HepG2 (cell line): ENCODE data around the gene N4BP2L1. TPM values are rescaled to one million over a fixed set of nuclear protein-coding genes. Genes with fewer than 3 reads are reported as not detected.
A peak's percentile ranks its signal among the peaks of the same experiment; 100 is the strongest.

Experiments
- ARID2 ChIP-seq: sonication (generic); formaldehyde crosslinking; IDR thresholded peaks from 2 replicates; pipeline ENCODE4 v1.8.1; 2022; ENCODE audit warnings: mild to moderate bottlenecking, missing genetic modification reagents, borderline replicate concordance
- ARID5B ChIP-seq: IDR thresholded peaks from 2 replicates; pipeline ENCODE4 v1.4.0; 2020; ENCODE audit warnings: mild to moderate bottlenecking, missing genetic modification reagents
- BHLHE40 ChIP-seq: IDR thresholded peaks from 2 replicates; pipeline ENCODE4 v1.6.1; 2011; ENCODE audit warnings: low read length, improper control_type of control experiment
- DNMT3B ChIP-seq: conservative IDR thresholded peaks from 2 replicates; pipeline ENCODE4 v1.6.1; 2016; ENCODE audit warnings: missing biosample characterization, control low read depth
- FOXP4 ChIP-seq: sonication (generic); formaldehyde crosslinking; IDR thresholded peaks from 2 replicates; pipeline ENCODE4 v1.4.0; 2020; ENCODE audit warnings: missing genetic modification reagents
- IRF2 ChIP-seq: IDR thresholded peaks from 2 replicates; pipeline ENCODE4 v1.6.1; 2018; ENCODE audit warnings: missing genetic modification reagents, missing compliant biosample characterization
- KAT7 ChIP-seq: IDR thresholded peaks from 2 replicates; pipeline ENCODE4 v1.6.1; 2018; ENCODE audit warnings: borderline replicate concordance, missing compliant biosample characterization
- MTF2 ChIP-seq: sonication (generic); formaldehyde crosslinking; IDR thresholded peaks from 2 replicates; pipeline ENCODE4 v1.5.0; 2020; ENCODE audit warnings: missing genetic modification reagents, borderline replicate concordance
- NCOA2 ChIP-seq: sonication (generic); formaldehyde crosslinking; IDR thresholded peaks from 2 replicates; pipeline ENCODE4 v1.8.0; 2022; ENCODE audit warnings: inconsistent platforms
- REL ChIP-seq: sonication (generic); formaldehyde crosslinking; conservative IDR thresholded peaks from 2 replicates; pipeline ENCODE4 v1.8.0; 2022; ENCODE audit warnings: mild to moderate bottlenecking, missing genetic modification reagents, moderate library complexity
- SIN3A ChIP-seq: IDR thresholded peaks from 2 replicates; pipeline ENCODE4 v1.6.1; 2011; ENCODE audit warnings: low read depth, mild to moderate bottlenecking, control low read depth, low read length, borderline replicate concordance
- SOX5 ChIP-seq: IDR thresholded peaks from 2 replicates; pipeline ENCODE4 v1.6.1; 2016; ENCODE audit warnings: borderline replicate concordance
- THAP11 ChIP-seq: IDR thresholded peaks from 2 replicates; pipeline ENCODE4 v1.6.1; 2016; ENCODE audit warnings: missing biosample characterization, missing genetic modification reagents
- ZBTB43 ChIP-seq: sonication (generic); formaldehyde crosslinking; conservative IDR thresholded peaks from 2 replicates; pipeline ENCODE4 v1.4.0; 2020; ENCODE audit warnings: missing genetic modification reagents
- ZC3H13 ChIP-seq: sonication (generic); formaldehyde crosslinking; IDR thresholded peaks from 2 replicates; pipeline ENCODE4 v1.8.1; 2023; ENCODE audit warnings: mild to moderate bottlenecking, missing genetic modification reagents, moderate library complexity
- ZFP90 ChIP-seq: sonication (generic); formaldehyde crosslinking; IDR thresholded peaks from 2 replicates; pipeline ENCODE4 v1.8.0; 2022; ENCODE audit warnings: missing genetic modification reagents, mild to moderate bottlenecking, inconsistent platforms, borderline replicate concordance
- ZNF121 ChIP-seq: sonication (generic); formaldehyde crosslinking; IDR thresholded peaks from 2 replicates; pipeline ENCODE4 v1.5.0; 2020; ENCODE audit warnings: mild to moderate bottlenecking, missing genetic modification reagents
- ZNF484 ChIP-seq: sonication (generic); formaldehyde crosslinking; IDR thresholded peaks from 2 replicates; pipeline ENCODE4 v1.5.1; 2020; ENCODE audit warnings: mild to moderate bottlenecking, low read depth, missing genetic modification reagents, borderline replicate concordance
- ZNF510 ChIP-seq: sonication (generic); formaldehyde crosslinking; IDR thresholded peaks from 2 replicates; pipeline ENCODE4 v1.4.0; 2020; ENCODE audit warnings: low read depth, mild to moderate bottlenecking, missing genetic modification reagents
- ZNF549 ChIP-seq: sonication (generic); formaldehyde crosslinking; IDR thresholded peaks from 2 replicates; pipeline ENCODE4 v1.5.0; 2020; ENCODE audit warnings: missing genetic modification reagents
- ZNF816 ChIP-seq: sonication (generic); formaldehyde crosslinking; IDR thresholded peaks from 2 replicates; pipeline ENCODE4 v1.8.0; 2022; ENCODE audit warnings: missing genetic modification reagents, mild to moderate bottlenecking, borderline replicate concordance
- polyA plus RNA-seq, 8 experiments: library from polyadenylated mRNA; depleted of rRNA in 3 of 8; stranded (reverse) in 7 of 8; unstranded in 1 of 8; fragments of >200 nt; fragmentation: Illumina TruSeq in 4 of 8; extraction: Trizol in 4 of 8; gene quantifications; 2 replicates each; pipeline versions ENCODE4 v1.2.1 to v1.2.3, GENCODE V29; 2011 to 2016; ENCODE audit warnings: low read depth in 4 of 8, missing spikeins in 1 of 8, mixed read lengths in 1 of 8; ENCODE audit not compliant: insufficient read depth in 1 of 8
- total RNA-seq, 5 experiments: library from RNA; depleted of rRNA; stranded (reverse); fragments of >200 nt; fragmentation: Illumina TruSeq; extraction: Trizol; gene quantifications; 2 replicates each; pipeline ENCODE4 v1.2.3, GENCODE V29; 2016; ENCODE audit warnings: low read depth in 1 of 5
- TF ChIP-seq, protein P1 (sequence below): sonication (generic); formaldehyde crosslinking; IDR thresholded peaks from 2 replicates; pipeline ENCODE4 v1.8.1; 2023; ENCODE audit warnings: missing genetic modification reagents, inconsistent platforms, borderline replicate concordance

The N4BP2L1 gene
- total and polyA plus RNA-seq, 2 of the 13 experiments (the other 11 are each of a cell fraction or from before 2014, with no cell fraction given) = 13.2 to 34.5 TPM

GRCh38 chr13:32426191-32426989, 1.5 kb downstream of the N4BP2L1 start (continued):
- TF ChIP-seq FOXP4 (CRISPR knock-in tag) (no peak), SIN3A (0 out of 2 replicates have a peak, but pooled peaks have one; percentile 61), KAT7 (CRISPR knock-in tag) (0 out of 2 replicates have a peak, but pooled peaks have one; percentile 6), ZC3H13 (CRISPR knock-in tag) (peak; percentile 45; the same call in 1 of the 2 replicates), ARID2 (CRISPR knock-in tag) (0 out of 2 replicates have a peak, but pooled peaks have one; percentile 13), BHLHE40 (peak; percentile 40; the same call in 1 of the 2 replicates), ZNF121 (no peak), SOX5 (no peak), ARID5B (CRISPR knock-in tag) (no peak), ZNF510 (CRISPR knock-in tag) (no peak), ZBTB43 (CRISPR knock-in tag) (no peak), ZFP90 (CRISPR knock-in tag) (no peak), ZNF549 (no peak), IRF2 (0 out of 2 replicates have a peak, but pooled peaks have one; percentile 31), DNMT3B (CRISPR knock-in tag) (no peak), MTF2 (CRISPR knock-in tag) (no peak), NCOA2 (CRISPR knock-in tag) (no peak), ZNF484 (no peak), ZNF816 (CRISPR knock-in tag) (no peak), REL (no peak), THAP11 (CRISPR knock-in tag) (no peak)
- TF ChIP-seq, protein P1, sequence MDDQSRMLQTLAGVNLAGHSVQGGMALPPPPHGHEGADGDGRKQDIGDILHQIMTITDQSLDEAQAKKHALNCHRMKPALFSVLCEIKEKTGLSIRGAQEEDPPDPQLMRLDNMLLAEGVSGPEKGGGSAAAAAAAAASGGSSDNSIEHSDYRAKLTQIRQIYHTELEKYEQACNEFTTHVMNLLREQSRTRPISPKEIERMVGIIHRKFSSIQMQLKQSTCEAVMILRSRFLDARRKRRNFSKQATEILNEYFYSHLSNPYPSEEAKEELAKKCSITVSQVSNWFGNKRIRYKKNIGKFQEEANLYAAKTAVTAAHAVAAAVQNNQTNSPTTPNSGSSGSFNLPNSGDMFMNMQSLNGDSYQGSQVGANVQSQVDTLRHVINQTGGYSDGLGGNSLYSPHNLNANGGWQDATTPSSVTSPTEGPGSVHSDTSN (CRISPR knock-in tag) = no peak
